ENCODE data around the gene TMBIM4.
"Not testable (repeated sequence)": the region's sequence is repeated elsewhere in the genome, so short reads cannot be mapped to it uniquely, and the experiment has no call there.

Gene TMBIM4

DNA sequence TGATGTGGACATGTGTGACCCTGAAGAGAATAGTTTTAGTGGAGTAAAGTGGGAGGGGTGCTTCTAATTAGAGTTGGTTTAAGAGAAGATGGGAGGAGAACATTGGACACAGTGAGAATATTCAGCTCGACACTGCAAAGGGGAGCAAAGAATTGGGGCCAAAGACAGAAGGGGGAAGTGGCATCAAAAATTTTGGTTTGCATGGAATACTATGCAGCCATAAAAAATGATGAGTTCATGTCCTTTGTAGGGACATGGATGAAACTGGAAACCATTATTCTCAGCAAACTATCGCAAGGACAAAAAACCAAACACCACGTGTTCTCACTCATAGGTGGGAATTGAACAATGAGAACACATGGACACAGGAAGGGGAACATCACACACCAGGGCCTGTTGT, 15.0 kb upstream of the TMBIM4 start:
- not testable (repeated sequence) for DNase-seq (ENCODE audit: low read depth)

DNA sequence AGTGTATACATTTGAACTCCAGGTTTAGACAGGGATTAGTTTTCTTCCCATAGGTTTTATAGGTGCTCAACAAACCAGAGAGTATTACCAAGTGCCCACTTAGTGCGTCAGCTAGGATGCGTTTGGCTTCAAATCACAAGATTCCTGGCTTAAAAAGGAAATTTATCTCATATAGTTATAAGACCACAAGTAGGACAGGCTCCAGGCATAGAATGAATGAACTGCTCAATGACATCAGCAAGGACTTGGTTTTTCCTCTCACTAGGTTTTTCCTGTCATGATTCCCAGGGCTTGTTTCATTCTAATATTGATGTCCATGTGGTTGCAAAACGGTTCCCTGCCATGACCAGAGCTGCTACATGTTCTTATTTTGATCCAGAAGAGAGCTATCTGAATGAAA, 13.2 kb upstream of the TMBIM4 start:
- DNase-seq (ENCODE audit: low read depth): no peak

- no peak for DNase-seq (ENCODE audit: low read depth)
Measured at GRCh38 chr12:66176105-66176900, 6.5 kb upstream of the TMBIM4 start.

DNA sequence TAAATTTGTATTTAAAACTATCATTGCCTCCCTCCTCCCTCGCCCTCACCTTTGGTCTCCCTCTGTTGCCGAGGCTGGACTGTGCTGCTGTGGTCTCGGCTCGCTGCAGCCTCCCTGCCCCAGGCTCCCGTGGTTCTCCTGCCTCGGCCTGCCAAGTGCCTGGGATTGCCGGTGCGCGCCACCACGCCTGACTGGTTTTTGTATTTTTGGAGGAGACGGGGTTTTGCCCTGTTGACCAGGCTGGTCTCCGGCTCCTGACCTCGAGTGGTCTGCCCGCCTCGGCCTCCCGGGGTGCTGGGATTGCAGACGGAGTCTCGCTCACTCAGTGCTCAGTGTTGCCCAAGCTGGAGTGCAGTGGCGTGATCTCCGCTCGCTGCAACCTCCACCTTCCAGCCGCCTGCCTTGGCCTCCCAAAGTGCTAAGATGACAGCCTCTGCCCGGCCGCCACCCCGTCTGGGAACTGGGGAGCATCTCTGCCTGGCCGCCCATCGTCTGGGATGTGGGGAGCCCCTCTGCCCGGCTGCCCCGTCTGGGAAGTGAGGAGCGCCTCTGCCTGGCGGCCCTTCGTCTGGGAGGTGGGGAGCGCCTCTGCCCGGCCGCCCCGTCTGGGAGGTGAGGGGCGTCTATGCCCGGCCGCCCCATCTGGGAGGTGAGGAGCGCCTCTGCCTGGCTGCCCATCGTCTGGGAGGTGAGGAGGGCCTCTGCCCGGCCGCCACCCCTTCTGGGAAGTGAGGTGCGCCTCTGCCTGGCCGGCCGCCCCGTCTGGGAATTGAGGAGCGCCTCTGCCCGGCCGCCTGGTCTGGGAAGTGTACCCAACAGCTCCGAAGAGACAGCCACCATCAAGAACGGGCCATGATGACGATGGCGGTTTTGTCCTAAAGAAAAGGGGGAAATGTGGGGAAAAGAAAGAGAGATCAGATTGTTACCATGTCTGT, 4.9 kb upstream of the TMBIM4 start:
- not testable (repeated sequence) for DNase-seq (ENCODE audit: low read depth)

- DNase-seq (ENCODE audit: low read depth): no peak
Measured at GRCh38 chr12:66170606-66171005, 810 bp upstream of the TMBIM4 start.

GRCh38 chr12:66168410-66168809, 1.4 kb downstream of the TMBIM4 start:
- no peak for DNase-seq (ENCODE audit: low read depth)

DNA sequence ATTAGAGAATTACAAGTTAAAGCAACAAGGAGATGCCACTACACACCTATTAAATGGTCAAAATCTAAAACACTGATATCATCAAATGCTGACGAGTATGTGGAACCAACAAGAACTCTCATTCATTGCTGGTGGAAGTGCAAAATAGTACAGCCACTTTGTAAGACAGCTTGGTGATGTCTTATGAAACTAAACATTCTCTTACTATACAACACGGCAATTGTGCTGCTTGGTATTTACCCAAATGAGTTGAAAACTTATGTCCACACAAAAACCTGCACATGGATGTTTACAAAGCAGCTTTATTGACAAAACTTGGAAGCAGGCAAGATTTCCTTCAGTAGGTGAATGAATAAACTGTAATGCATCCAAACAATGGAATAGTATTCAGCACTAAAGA, 3.2 kb downstream of the TMBIM4 start:
- no peak for DNase-seq (ENCODE audit: low read depth)

- DNase-seq (ENCODE audit: low read depth): no peak
Measured at GRCh38 chr12:66165141-66165540, 4.7 kb downstream of the TMBIM4 start.

GRCh38 chr12:66164349-66164821, 5.4 kb downstream of the TMBIM4 start:
- no peak for DNase-seq (ENCODE audit: low read depth)

DNA sequence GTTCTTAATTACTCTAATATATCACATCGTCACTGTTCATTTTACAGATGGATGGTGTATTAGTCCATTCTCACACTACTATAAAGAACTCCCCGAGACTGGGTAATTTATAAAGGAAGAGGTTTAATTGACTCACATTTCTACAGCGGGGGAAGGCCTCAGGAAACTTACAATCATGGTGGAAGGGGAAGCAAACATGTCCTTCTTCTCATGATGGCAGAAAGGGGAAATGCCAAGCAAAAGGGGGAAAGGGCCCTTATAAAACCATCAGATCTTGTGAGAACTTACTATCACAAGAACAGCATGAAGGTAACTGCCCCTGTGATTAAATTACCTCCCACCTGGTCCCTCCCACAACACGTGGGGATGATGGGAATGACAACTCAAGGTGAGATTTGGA, 6.5 kb downstream of the TMBIM4 start:
- no peak for DNase-seq (ENCODE audit: low read depth)

GRCh38 chr12:66162701-66163100, 7.1 kb downstream of the TMBIM4 start:
- no peak for DNase-seq (ENCODE audit: low read depth)

DNA sequence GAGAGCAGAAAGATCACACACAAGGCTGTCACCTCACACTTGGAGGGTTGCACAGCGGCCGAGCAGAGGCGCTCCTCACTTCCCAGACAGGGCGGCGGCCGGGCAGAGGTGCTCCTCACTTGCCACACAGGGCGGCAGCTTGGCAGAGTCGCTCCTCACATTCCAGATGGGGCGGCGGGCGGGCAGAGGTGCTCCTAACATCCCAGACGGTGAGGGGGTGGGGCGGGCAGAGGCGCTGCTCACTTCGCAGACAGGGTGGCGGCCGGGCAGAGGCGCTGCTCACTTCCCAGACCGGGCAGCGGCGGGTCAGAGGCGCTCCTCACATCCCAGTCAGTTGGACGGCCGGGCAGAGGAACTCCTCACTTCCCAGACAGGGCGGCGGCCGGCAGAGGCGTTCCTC, 9.1 kb downstream of the TMBIM4 start:
- DNase-seq (ENCODE audit: low read depth): no peak

- DNase-seq (ENCODE audit: low read depth): no peak
Measured at GRCh38 chr12:66159123-66159522, 10.7 kb downstream of the TMBIM4 start.

DNA sequence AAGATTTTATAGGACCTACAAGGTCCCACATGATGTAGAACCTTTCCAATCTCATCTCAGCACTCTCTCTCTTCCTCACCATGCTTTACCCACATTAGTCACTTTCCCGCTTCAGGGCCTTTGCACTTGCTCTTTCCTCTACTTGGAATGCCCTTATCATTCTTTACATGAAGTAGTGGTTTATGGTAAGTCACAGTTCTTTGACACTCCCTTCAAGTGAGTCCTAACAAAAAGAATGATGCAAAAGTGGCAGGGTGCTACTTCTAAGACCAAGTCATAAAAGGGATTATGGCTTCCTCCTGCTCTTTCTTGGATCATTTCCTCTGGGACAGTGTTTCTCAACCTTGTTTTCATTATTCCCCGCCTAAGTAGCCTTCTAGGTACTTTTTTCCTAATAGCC, 13.1 kb downstream of the TMBIM4 start:
- DNase-seq (ENCODE audit: low read depth): no peak

DNA sequence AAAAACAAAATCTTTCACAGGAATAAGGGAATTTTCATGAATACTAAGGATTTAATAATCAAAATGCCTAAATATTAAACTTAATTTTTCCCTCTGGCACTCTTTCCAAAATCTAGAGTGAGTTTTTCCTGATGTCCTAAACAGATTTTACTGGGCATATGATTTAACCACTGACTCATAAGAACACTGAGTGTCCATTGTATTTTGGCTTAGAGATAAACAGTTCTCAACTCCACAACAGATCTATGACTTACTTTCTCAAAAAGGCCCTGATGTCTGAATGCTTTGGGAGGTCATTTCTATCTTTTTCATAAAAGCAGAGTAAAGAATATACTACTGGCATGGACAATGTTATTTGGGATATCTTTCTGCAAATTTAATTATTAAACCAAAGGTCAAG, 15.0 kb downstream of the TMBIM4 start:
- DNase-seq (ENCODE audit: low read depth): no peak

DNA sequence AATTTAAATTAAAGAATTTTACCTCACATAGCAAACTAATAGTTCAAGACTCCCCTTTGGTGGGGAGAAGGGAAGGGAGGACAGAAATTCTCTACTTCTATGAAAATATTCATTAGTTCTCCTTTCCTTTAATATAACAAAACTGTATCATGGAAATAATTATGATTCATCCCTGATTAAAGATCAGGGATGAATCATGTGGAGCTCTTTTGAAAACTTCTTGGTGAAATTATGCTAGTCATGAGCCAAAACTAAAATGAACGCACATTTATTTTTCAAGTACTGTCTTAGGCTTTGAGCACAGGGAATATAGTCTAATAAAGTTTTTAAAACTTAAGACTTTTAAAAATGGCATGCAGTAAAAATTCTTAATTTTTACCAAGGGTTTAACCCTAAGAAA, 17.1 kb downstream of the TMBIM4 start:
- DNase-seq (ENCODE audit: low read depth): no peak

DNA sequence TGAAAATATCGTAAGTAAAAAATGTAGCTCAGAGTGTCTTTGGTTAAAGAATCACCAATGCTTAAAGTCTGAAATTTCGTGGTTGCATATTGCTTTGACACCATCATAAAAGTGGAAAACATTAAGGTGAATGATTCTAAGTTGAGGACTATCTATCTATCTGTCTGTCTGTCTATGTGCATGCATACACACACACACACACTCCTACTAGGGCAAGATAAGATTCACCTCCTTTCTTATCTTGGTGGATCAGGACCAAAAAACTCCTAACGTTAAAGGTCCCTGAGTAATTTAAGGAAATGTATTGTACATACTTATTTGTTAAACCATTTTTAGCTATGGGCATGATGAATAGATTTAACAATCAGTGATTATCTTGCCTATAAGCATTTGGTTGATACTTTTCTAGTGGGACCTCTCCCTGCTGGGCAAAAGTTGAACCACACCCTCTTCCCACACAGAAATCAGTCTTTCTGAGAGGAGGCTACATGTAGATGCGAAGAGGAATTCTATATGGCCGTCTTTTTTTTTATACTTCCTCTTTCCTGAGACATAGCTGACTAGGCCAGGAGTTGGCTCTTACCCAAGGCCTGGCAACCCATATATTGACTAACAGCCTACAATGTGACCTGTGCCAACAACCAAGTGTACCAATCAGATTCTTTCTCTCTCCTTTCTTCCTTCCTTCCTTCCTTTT, 19.9 kb downstream of the TMBIM4 start:
- DNase-seq (ENCODE audit: low read depth): no peak

- no peak for DNase-seq (ENCODE audit: low read depth)
Measured at GRCh38 chr12:66144791-66145754, 24.7 kb downstream of the TMBIM4 start.

DNA sequence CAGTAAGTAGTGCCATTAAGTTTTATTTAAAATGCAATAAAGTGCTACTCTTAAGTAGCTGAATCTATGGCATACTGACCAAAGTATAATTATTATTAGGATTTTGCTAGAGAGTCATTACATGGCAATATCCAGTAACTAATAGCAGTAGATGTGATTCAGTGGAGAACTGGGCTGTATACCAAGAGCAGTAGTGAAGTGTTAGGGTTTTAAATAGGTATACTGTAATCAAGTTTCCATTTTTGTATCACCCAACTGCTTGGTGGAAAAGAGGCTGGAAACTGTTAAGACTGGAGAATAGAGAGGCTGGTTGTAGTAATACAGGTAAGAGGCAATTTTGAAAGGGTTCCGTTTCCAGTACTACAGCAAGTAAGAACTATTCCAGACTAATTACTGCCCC, 25.9 kb downstream of the TMBIM4 start:
- no peak for DNase-seq (ENCODE audit: low read depth)

GRCh38 chr12:66142826-66143225, 27.0 kb downstream of the TMBIM4 start:
- DNase-seq (ENCODE audit: low read depth): no peak

- DNase-seq (ENCODE audit: low read depth): no peak
Measured at GRCh38 chr12:66141299-66141698, 28.5 kb downstream of the TMBIM4 start.

Measured in stimulated activated CD4-positive, alpha-beta T cell treated with anti-CD3 and anti-CD28 coated beads, Interleukin-2, amount 100 ng/mL, for 4 hours (primary cell).